CD4-positive, alpha-beta T cell treated with Interferon alpha-2 for 1 hour (primary cell): ENCODE results near the gene FARSA.
"Not testable (repeated sequence)": the region's sequence is repeated elsewhere in the genome, so short reads cannot be mapped to it uniquely, and the experiment has no call there.

Experiments used
- DNase-seq, 2 donors: peaks; one replicate each; pipeline ENCODE4 v3.0.0-alpha.2; 2020 to 2022

Gene FARSA

GRCh38 chr19:12953799-12954611, 20.5 kb upstream of the FARSA start:
- DNase-seq = no peak

- DNase-seq = no peak
Measured at GRCh38 chr19:12953138-12953798, 19.8 kb upstream of the FARSA start.

GRCh38 chr19:12952488-12953137, 19.1 kb upstream of the FARSA start:
- DNase-seq = peak in 1 of 2 donors; percentile 48

GRCh38 chr19:12952050-12952449, 18.5 kb upstream of the FARSA start:
- not testable (repeated sequence) for DNase-seq

GRCh38 chr19:12949363-12950283, 16.1 kb upstream of the FARSA start:
- no peak for DNase-seq

GRCh38 chr19:12948612-12949362, 15.3 kb upstream of the FARSA start:
- DNase-seq = no peak

GRCh38 chr19:12947702-12948611, 14.4 kb upstream of the FARSA start:
- DNase-seq = no peak

- no peak for DNase-seq
Measured at GRCh38 chr19:12946731-12947496, 13.4 kb upstream of the FARSA start.

GRCh38 chr19:12946092-12946721, 12.7 kb upstream of the FARSA start:
- peak; percentile 23 to 62 for DNase-seq

- peak; percentile 98 to 99 for DNase-seq
Measured at GRCh38 chr19:12945479-12946091, 12.1 kb upstream of the FARSA start, which contains the start of gene RAD23A. Gene RAD23A (plus strand): TSS chr19:12945862. CDS start chr19:12945949, 87 bp downstream.

- no peak for DNase-seq
Measured at GRCh38 chr19:12944104-12944674, 10.7 kb upstream of the FARSA start.

- DNase-seq = no peak
Measured at GRCh38 chr19:12943437-12944044, 10.0 kb upstream of the FARSA start.

- DNase-seq = no peak
Measured at GRCh38 chr19:12940897-12941296, 7.4 kb upstream of the FARSA start.

- DNase-seq = no peak
Measured at GRCh38 chr19:12939975-12940423, 6.5 kb upstream of the FARSA start.

- peak; percentile 38 to 54 for DNase-seq
Measured at GRCh38 chr19:12938779-12939601, 5.5 kb upstream of the FARSA start.

- DNase-seq = peak; percentile 99 to 100
Measured at GRCh38 chr19:12937927-12938778, 4.6 kb upstream of the FARSA start, which contains the start of gene CALR. Gene CALR (plus strand): TSS chr19:12938609. CDS start chr19:12938680, 71 bp downstream.
